Measurements from ENCODE around the gene LPP.

DNA sequence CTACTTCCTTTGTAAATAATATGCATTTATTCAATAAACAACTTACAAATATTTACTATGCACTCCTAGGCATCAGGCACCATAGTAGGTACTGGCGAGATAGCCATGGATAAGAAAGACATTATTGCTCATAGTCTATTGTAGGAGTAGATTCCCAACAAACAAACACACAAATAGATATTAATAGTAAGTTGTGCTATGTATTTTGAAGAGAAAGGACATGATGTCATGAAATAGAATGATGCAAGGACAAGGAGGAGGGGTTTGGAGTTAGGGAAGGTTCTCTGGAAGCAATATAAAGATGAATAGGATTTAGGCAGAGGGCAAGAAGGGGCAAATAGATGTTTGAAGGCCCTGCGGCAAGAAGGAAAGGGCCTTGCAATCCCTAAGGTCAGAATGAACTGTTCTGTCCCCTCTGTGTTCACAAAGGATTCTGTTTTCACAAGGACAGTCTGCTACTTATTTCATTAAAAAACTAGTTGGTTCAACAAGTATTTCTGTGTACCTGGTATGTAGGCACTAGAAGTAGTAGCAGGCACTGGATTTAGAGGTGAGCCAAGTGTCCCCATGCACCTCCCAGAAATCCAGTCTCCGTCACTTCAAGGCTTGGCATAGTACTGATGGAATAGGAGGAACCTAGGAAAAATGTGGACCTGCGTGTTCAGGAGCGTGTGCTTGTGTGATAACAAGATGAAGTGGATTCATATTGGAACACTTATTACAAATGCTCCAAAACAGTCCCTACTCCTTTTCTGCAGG, 786.0 kb downstream of the LPP start:
- no peak for TF ChIP-seq EZH2 (IDR thresholded peaks at IDR 0.05)
- TF ChIP-seq POLR2AphosphoS5 (IDR thresholded peaks at IDR 0.05; ENCODE audit: borderline replicate concordance, low read depth, low read length), result no peak

All from SK-N-MC (cell line).